ENCODE measurements around the gene TMEM151B. TPM values are rescaled to one million over a fixed set of nuclear protein-coding genes. Genes with fewer than 3 reads are reported as not detected.

TMEM151B gene
- total RNA-seq, 4 donors from 2014 or later: 0.09 to 0.21 TPM; not detected in 2

DNA sequence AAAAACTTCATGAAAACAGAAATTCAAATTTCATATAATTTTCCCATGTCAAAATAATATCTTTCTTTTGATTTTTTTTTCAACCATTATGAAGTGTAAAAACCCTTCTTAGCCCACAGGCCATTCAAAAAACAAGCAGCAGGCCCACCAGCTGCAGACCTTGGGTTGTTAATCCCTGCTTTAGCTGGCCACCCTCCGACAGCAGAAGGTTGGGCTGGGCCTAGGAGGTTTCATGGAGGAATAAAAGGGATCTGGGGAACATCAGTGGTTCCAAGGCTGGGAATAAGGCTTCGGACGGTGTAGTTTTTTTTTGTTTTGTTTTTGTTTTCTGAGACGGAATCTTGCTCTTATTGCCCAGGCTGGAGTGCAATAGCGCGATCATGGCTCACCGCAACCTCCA lies 26.9 kb upstream of the TMEM151B start:
- no peaks in the 10 kb centered on the region for H3K27me3 ChIP-seq
- no peak overlapping the region for H3K27ac ChIP-seq
- H3K36me3 ChIP-seq: no peaks in the 10 kb centered on the region
- H3K9me3 ChIP-seq: no peaks in the 10 kb centered on the region
- H3K4me3 ChIP-seq: no peak overlapping the region
- intact Hi-C loops (cut with DNase I; ENCODE audit: low total_unique reads): no loop called here
- peaks cover 0 to 1% of the 10 kb centered on the region in 2 donors for H3K4me1 ChIP-seq
- no peak for DNase-seq
- TF ChIP-seq, protein P1, sequence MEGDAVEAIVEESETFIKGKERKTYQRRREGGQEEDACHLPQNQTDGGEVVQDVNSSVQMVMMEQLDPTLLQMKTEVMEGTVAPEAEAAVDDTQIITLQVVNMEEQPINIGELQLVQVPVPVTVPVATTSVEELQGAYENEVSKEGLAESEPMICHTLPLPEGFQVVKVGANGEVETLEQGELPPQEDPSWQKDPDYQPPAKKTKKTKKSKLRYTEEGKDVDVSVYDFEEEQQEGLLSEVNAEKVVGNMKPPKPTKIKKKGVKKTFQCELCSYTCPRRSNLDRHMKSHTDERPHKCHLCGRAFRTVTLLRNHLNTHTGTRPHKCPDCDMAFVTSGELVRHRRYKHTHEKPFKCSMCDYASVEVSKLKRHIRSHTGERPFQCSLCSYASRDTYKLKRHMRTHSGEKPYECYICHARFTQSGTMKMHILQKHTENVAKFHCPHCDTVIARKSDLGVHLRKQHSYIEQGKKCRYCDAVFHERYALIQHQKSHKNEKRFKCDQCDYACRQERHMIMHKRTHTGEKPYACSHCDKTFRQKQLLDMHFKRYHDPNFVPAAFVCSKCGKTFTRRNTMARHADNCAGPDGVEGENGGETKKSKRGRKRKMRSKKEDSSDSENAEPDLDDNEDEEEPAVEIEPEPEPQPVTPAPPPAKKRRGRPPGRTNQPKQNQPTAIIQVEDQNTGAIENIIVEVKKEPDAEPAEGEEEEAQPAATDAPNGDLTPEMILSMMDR (IDR thresholded peaks at IDR 0.05): no peak
- TF ChIP-seq POLR2A (IDR thresholded peaks at IDR 0.05): no peak

DNA sequence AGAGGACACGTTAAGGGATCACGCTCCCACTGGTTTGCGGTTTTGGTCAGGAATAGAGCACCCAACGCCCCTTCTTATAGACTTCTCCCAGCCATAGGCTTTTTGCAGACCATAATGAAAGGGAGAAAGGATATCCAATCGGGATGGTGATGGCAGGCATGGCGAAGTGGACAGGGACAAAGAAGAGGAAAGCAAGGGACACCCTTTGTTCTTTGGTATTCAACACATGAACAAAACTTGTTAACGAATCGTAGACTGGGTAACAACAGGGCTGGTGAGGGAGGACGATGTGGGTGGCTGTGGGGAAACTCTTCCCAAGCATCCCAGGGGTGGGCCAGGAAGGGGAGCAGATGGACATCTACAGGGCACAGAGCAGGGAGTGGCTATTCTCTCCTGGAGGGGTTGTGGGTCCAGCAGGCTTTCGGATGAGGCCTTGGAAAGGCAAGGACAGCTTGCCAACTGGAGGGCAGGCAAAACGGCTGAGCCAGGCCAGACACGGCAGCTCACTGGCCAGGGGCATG lies 24.8 kb upstream of the TMEM151B start:
- no peaks in the 10 kb centered on the region for H3K36me3 ChIP-seq
- peak overlapping the region; percentile 98 for H3K4me3 ChIP-seq
- intact Hi-C loops (cut with DNase I; ENCODE audit: low total_unique reads): no loop called here
- H3K9me3 ChIP-seq: no peaks in the 10 kb centered on the region
- H3K27me3 ChIP-seq: no peaks in the 10 kb centered on the region
- TF ChIP-seq POLR2A (IDR thresholded peaks at IDR 0.05): no peak
- TF ChIP-seq, protein P1 (IDR thresholded peaks at IDR 0.05): no peak
- peak overlapping the region; percentile 99 for H3K27ac ChIP-seq
- peaks cover 0 to 9% of the 10 kb centered on the region in 2 donors for H3K4me1 ChIP-seq
- no peak for DNase-seq

DNA sequence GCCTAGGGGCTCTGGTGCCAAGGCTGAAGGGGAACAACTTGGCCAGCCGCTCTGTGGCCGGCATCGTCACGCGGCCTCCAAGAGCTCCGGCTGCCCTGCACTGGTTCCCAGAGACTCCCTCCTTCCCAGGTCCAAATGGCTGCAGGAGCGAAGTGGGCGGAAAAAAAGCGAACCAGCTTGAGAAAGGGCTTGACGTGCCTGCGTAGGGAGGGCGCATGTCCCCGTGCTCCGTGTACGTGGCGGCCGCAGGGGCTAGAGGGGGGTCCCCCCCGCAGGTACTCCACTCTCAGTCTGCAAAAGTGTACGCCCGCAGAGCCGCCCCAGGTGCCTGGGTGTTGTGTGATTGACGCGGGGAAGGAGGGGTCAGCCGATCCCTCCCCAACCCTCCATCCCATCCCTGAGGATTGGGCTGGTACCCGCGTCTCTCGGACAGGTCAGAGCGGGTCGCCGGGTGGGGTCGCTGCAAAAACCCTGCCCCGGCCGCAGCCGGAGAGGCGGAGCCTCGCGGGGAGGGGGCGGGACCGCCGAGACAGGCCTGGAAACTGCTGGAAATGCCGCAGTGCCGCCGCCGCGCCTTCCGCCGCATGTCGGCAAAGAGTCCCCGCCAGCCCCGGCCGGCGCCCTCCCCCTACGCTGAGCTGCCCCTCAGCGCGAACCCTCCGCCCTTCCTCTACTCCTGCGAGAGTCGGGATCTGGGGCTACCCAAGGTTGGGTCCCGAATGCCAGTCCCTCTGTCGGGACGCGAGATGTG lies 24.2 kb upstream of the TMEM151B start:
- Histone ChIP-seq H3K9me3 (no peaks in the 10 kb centered on the region), H3K27me3 (no peaks in the 10 kb centered on the region), H3K27ac (peak overlapping the region; percentile 99), H3K4me1 (peaks cover 0 to 9% of the 10 kb centered on the region in 2 donors), H3K36me3 (no peaks in the 10 kb centered on the region), H3K4me3 (peak overlapping the region; percentile 98)
- TF ChIP-seq POLR2A (IDR thresholded peaks at IDR 0.05): peak in 1 of 2 donors; percentile 78
- TF ChIP-seq, protein P1 (IDR thresholded peaks at IDR 0.05): peak in 2 of 4 experiments; percentile 51 to 62
- DNase-seq: peak; percentile 86 to 92
- intact Hi-C loops (cut with DNase I; ENCODE audit: low total_unique reads): no loop called here

DNA sequence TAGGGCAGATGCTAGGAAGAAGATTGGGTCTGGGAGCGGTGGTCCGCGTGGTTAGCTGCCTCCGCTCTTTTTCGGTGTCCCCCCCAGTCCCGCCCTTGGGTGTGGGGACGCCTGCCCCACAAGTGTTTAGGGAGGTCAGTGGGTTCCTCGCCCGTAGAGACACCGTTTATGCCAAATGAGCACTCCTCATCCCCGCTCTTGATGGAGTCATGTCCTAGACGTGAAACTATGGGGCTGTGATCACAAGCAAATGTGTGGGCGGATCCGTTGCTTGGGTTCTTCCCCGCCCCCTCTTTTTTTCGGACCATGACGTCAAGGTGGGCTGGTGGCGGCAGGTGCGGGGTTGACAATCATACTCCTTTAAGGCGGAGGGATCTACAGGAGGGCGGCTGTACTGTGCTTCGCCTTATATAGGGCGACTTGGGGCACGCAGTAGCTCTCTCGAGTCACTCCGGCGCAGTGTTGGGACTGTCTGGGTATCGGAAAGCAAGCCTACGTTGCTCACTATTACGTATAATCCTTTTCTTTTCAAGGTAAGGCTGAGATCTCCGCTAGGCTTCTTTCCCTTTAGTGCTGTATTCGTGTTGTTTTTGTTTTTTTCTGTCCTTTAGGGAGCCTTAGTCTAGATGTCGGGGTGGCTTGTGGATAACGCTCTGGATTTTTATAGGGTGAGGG lies 23.4 kb upstream of the TMEM151B start, which contains the start of gene HSP90AB1:
Gene HSP90AB1, plus strand, starts transcription at position 439 of the 675 bp plus-strand sequence. CDS start 1,529 bp downstream, outside the sequence.
- H3K9me3 ChIP-seq: no peaks in the 10 kb centered on the region
- H3K4me1 ChIP-seq: peaks cover 0 to 9% of the 10 kb centered on the region in 2 donors
- no peaks in the 10 kb centered on the region for H3K36me3 ChIP-seq
- peak; percentile 93 to 98 for DNase-seq
- H3K27ac ChIP-seq: peak within 1 kb of the TSS; percentile 99
- intact Hi-C loops (cut with DNase I; ENCODE audit: low total_unique reads): no loop called here
- no peaks in the 10 kb centered on the region for H3K27me3 ChIP-seq
- peak within 1 kb of the TSS; percentile 98 for H3K4me3 ChIP-seq
- TF ChIP-seq, protein P1 (IDR thresholded peaks at IDR 0.05): peak in 1 of 4 experiments; percentile 10
- peak; percentile 91 for TF ChIP-seq POLR2A (IDR thresholded peaks at IDR 0.05)
